ENCODE measurements around the gene PDAP1. TPM values are rescaled to one million over a fixed set of nuclear protein-coding genes. Genes with fewer than 3 reads are reported as not detected.
A peak's percentile ranks its signal among the peaks of the same experiment; 100 is the strongest.
"Not testable (repeated sequence)": the region's sequence is repeated elsewhere in the genome, so short reads cannot be mapped to it uniquely, and the experiment has no call there.

PDAP1 gene
- total RNA-seq, 6 experiments from 2014 or later, result 36.3 to 52.9 (median 39.6) TPM

GRCh38 chr7:99387912-99388311, 20.5 kb downstream of the PDAP1 start:
- intact Hi-C loops (cut with DNase I), result no loop called here
- no peaks in the 10 kb centered on the region for H3K27me3 ChIP-seq
- no peak overlapping the region for H3K27ac ChIP-seq
- WGBS (ENCODE audit: insufficient coverage, low coverage, low lambda C conversion rate, missing lambda C conversion rate), result no CpG with 5 or more reads among the region's 20 CpGs
- H3K4me1 ChIP-seq, result peaks cover 0 to 9% (median 4%) of the 10 kb centered on the region in 4 donors
- DNase-seq (no peak), ATAC-seq (no peak)
- TF ChIP-seq POLR2A (IDR thresholded peaks at IDR 0.05) (no peak), CTCF (IDR thresholded peaks at IDR 0.05) (no peak)
- H3K4me3 ChIP-seq, result no peak overlapping the region
- H3K36me3 ChIP-seq, result peaks cover 0 to 23% (median 9%) of the 10 kb centered on the region in 4 donors
- H3K9me3 ChIP-seq, result no peaks in the 10 kb centered on the region

- H3K9me3 ChIP-seq; intact Hi-C loops (cut with DNase I); H3K4me1 ChIP-seq; H3K4me3 ChIP-seq; H3K27me3 ChIP-seq; DNase-seq; H3K27ac ChIP-seq: not testable (repeated sequence)
- WGBS (ENCODE audit: insufficient coverage, low coverage, low lambda C conversion rate, missing lambda C conversion rate), result 42% methylated on average over 7 of the region's 14 CpGs
- peak in 1 of 4 donors; percentile 22 for ATAC-seq
- H3K36me3 ChIP-seq, result peaks cover 0 to 23% (median 9%) of the 10 kb centered on the region in 4 donors
These were observed 21.2 kb downstream of the PDAP1 start for GRCh38 chr7:99387239-99387635.

GRCh38 chr7:99386584-99387238, 21.7 kb downstream of the PDAP1 start:
- peak; percentile 39 to 52 (median 42) for ATAC-seq
- DNase-seq, result no peak
- Histone ChIP-seq H3K36me3 (peaks cover 0 to 23% (median 9%) of the 10 kb centered on the region in 4 donors), H3K27ac (no peak overlapping the region), H3K4me3 (no peak overlapping the region), H3K4me1 (peaks cover 0 to 8% (median 1%) of the 10 kb centered on the region in 4 donors), H3K27me3 (no peaks in the 10 kb centered on the region), H3K9me3 (no peaks in the 10 kb centered on the region)
- no peak for TF ChIP-seq POLR2A (IDR thresholded peaks at IDR 0.05)
- TF ChIP-seq CTCF (IDR thresholded peaks at IDR 0.05), result peak in 3 of 4 donors; percentile 17 to 27 (median 26)
- 100% methylated on average over 1 of the region's 9 CpGs for WGBS (ENCODE audit: insufficient coverage, low coverage, low lambda C conversion rate, missing lambda C conversion rate)
- intact Hi-C loops (cut with DNase I), result no loop called here

GRCh38 chr7:99385564-99385963, 22.8 kb downstream of the PDAP1 start:
- no CpG with 5 or more reads among the region's 8 CpGs for WGBS (ENCODE audit: insufficient coverage, low coverage, low lambda C conversion rate, missing lambda C conversion rate)
- no peak overlapping the region for H3K27ac ChIP-seq
- H3K36me3 ChIP-seq, result peaks cover 0 to 15% (median 6%) of the 10 kb centered on the region in 4 donors

More at GRCh38 chr7:99385564-99385963, 22.8 kb downstream of the PDAP1 start:
- H3K4me1 ChIP-seq, result peaks cover 0 to 18% (median 6%) of the 10 kb centered on the region in 4 donors
- TF ChIP-seq POLR2A (IDR thresholded peaks at IDR 0.05) (no peak), CTCF (IDR thresholded peaks at IDR 0.05) (no peak)
- intact Hi-C loops (cut with DNase I), result no loop called here
- ATAC-seq (no peak), DNase-seq (no peak)
- no peak overlapping the region for H3K4me3 ChIP-seq
- H3K9me3 ChIP-seq, result no peaks in the 10 kb centered on the region
- H3K27me3 ChIP-seq, result no peaks in the 10 kb centered on the region

All from right lobe of liver (tissue), 6 donors.